Tibial artery (tissue), 4 donors: ENCODE data around the gene NTRK2.

Experiments used
- DNase-seq, 2 donors: peaks; one replicate each; pipeline ENCODE4 v3.0.0-alpha.2; 2019
- H3K27ac ChIP-seq, 2 donors: fragments of 200-600 bp; sonication (generic) in 1 of 2; 1 replicate in 1 of 2; 2 replicates in 1 of 2; pipeline ENCODE4 v1.5.1; 2018 to 2019; ENCODE audit warnings: mild to moderate bottlenecking in 1 of 2
- H3K27me3 ChIP-seq, 2 donors: fragments of 200-600 bp; sonication (generic) in 1 of 2; one replicate each; pipeline versions ENCODE4 v1.5.1 to v1.6.0; 2016 to 2019
- H3K36me3 ChIP-seq, 3 donors: fragments of 200-600 bp; sonication (generic) in 2 of 3; one replicate each; pipeline ENCODE4 v1.5.1; 2016 to 2019; ENCODE audit warnings: mild to moderate bottlenecking in 2 of 3
- H3K4me1 ChIP-seq, 4 donors: fragments of 200-600 bp; sonication (generic) in 2 of 4; 1 replicate in 3 of 4; 2 replicates in 1 of 4; pipeline ENCODE4 v1.5.1; 2016 to 2019
- H3K4me3 ChIP-seq, 2 donors: fragments of 200-600 bp; sonication (generic) in 1 of 2; 1 replicate in 1 of 2; 2 replicates in 1 of 2; pipeline ENCODE4 v1.5.1; 2018 to 2019; ENCODE audit warnings: mild to moderate bottlenecking in 2 of 2
- H3K9me3 ChIP-seq, 3 donors: fragments of 200-600 bp; sonication (generic) in 1 of 3; one replicate each; pipeline ENCODE4 v1.5.1; 2016 to 2019
- intact Hi-C: fragments of 100-400 bp; cut with DNase I; formaldehyde crosslinking; loops from one replicate; pipeline ENCODE4 v1.15.0; 2023; ENCODE audit warnings: low total_unique reads
- TF ChIP-seq, protein P1 (sequence below), 2 experiments: fragments of 200-600 bp in 1 of 2; fragments of 450-650 bp in 1 of 2; IDR thresholded peaks; one replicate each; pipeline ENCODE4 v1.5.1; 2017 to 2019; ENCODE audit warnings: antibody characterized with exemption in 2 of 2, mild to moderate bottlenecking in 1 of 2, moderate library complexity in 1 of 2

The NTRK2 gene

DNA sequence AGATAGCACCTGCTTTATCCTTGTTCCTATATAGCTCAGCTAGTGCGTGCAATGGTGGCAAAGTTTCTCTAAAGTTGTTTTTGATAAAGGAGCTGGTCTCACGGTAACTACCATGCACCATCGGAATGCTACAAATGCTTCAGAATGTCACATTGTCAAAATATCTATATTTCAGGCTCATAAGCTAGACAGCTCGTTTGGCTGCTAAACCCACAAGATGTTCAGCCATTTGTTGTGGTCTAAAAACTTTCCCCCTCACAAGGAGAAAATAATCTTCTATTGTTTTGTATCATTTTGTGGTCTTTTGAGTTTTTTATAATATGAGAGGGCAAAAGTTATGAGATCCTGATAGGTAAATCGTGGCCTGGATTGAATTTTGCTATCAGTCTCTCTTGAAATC lies 137.9 kb downstream of the NTRK2 start:
- H3K36me3 ChIP-seq = no peaks in the 10 kb centered on the region
- H3K4me1 ChIP-seq = peaks cover 0 to 26% (median 6%) of the 10 kb centered on the region in 4 donors
- DNase-seq = no peak
- no peak overlapping the region for H3K4me3 ChIP-seq
- H3K27me3 ChIP-seq = no peaks in the 10 kb centered on the region
- H3K9me3 ChIP-seq = no peaks in the 10 kb centered on the region
- TF ChIP-seq, protein P1, sequence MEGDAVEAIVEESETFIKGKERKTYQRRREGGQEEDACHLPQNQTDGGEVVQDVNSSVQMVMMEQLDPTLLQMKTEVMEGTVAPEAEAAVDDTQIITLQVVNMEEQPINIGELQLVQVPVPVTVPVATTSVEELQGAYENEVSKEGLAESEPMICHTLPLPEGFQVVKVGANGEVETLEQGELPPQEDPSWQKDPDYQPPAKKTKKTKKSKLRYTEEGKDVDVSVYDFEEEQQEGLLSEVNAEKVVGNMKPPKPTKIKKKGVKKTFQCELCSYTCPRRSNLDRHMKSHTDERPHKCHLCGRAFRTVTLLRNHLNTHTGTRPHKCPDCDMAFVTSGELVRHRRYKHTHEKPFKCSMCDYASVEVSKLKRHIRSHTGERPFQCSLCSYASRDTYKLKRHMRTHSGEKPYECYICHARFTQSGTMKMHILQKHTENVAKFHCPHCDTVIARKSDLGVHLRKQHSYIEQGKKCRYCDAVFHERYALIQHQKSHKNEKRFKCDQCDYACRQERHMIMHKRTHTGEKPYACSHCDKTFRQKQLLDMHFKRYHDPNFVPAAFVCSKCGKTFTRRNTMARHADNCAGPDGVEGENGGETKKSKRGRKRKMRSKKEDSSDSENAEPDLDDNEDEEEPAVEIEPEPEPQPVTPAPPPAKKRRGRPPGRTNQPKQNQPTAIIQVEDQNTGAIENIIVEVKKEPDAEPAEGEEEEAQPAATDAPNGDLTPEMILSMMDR (IDR thresholded peaks at IDR 0.05) = no peak
- no peak overlapping the region for H3K27ac ChIP-seq
- intact Hi-C loops = no loop called here

DNA sequence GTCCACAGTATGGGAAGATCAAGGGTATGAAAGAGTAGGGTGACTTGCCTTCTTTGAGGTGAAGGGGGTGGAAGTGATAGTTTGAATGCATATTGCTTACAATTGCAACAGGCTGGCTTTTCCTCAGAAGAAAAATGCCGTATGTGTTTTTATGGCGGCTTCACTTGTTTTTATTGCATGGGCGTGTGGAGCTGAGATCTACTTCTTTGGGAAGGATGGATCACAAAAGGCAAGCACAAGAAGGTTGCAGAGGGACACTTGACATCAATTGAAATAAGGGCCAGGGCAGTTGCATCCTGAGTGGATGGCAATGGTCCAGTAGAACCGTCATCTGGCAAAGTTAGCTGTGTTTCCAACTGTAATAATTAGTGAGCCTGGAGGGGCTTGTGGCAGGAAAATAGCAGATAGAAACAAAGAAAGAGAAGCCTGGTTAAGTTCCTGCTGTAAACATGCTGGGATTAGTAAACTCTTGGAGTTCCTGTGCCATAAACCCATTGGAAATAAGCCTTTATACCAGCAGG lies 138.4 kb downstream of the NTRK2 start:
- Histone ChIP-seq H3K27me3 (no peaks in the 10 kb centered on the region), H3K9me3 (no peaks in the 10 kb centered on the region), H3K36me3 (no peaks in the 10 kb centered on the region), H3K4me1 (peaks cover 0 to 26% (median 6%) of the 10 kb centered on the region in 4 donors), H3K4me3 (no peak overlapping the region), H3K27ac (no peak overlapping the region)
- TF ChIP-seq, protein P1 (IDR thresholded peaks at IDR 0.05) = no peak
- intact Hi-C loops = no loop called here
- no peak for DNase-seq

DNA sequence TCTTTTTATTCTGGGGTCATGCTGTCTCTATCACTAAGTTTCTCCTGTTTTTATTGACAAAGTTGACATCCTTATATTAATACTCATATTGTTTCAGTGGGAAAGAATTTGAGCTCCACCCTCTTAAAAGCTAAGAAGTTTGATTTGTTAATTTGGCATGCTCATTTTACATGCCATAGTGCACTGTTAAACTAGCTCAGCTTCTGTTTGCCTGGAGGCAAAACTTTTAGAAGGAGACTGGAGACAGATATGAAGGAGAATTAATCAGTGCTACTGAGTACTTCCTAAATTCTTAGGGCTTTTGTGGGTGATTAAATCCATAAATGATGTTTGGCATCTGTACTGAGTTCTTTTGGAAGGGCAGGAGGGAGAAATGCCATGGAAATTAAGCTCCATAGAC lies 138.9 kb downstream of the NTRK2 start:
- TF ChIP-seq, protein P1 (IDR thresholded peaks at IDR 0.05) = no peak
- Histone ChIP-seq H3K4me3 (no peak overlapping the region), H3K27ac (no peak overlapping the region), H3K4me1 (peaks cover 0 to 26% (median 6%) of the 10 kb centered on the region in 4 donors), H3K9me3 (no peaks in the 10 kb centered on the region), H3K36me3 (no peaks in the 10 kb centered on the region), H3K27me3 (no peaks in the 10 kb centered on the region)
- intact Hi-C loops = no loop called here
- DNase-seq = no peak

DNA sequence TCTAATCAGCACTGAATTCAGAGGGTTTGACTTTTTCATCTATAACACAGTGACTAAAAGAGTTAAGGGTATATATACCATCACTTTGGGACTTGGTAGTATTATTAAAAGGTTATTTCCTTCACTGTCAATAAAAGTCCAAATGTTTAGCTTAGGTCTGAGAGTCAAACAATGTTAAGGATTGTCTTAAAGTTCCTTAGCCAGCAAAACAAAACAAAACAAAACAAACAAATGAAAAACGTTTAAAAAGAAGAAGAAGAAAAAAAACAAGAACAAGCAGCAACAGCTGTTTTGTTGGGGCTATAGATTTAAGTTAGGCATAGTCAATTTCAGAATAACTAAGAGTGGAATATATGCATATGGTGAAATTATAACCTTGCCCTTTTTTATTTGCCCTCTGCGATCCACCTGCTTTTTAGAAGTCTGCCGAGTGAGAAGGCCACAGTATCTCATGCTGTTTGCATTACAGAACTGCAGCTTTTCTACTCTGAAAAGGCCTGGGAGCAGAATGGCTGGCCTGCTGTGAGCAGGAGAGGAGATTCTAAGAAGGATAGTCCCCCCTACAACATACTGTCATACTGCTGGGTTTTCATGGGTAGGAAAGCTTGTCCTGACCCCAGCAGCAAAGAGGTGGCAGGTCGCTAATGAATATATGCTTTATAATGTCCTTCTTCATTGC lies 141.7 kb downstream of the NTRK2 start:
- Histone ChIP-seq H3K27ac (no peak overlapping the region), H3K9me3 (no peaks in the 10 kb centered on the region), H3K4me3 (no peak overlapping the region), H3K27me3 (no peaks in the 10 kb centered on the region), H3K36me3 (no peaks in the 10 kb centered on the region), H3K4me1 (peaks cover 0 to 8% (median 4%) of the 10 kb centered on the region in 4 donors)
- DNase-seq = no peak
- intact Hi-C loops = no loop called here
- TF ChIP-seq, protein P1 (IDR thresholded peaks at IDR 0.05) = no peak

DNA sequence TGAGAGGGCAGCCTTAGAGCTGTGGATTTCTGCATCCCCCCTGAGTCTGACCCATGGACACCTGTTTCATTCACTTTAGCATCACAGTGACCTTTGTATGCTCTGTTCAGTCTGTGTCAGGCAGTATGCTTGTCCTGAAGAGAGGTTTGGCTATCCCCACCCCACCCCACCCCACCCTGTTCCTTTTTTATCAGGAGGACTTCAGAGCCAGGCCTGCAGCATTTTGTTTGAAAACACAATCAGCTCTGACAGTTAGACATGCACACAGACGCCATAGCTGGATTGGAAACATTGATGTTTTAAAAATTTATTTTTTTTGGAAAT lies 142.2 kb downstream of the NTRK2 start:
- no peak for DNase-seq
- H3K36me3 ChIP-seq = no peaks in the 10 kb centered on the region
- H3K27ac ChIP-seq = no peak overlapping the region
- H3K4me3 ChIP-seq = no peak overlapping the region
- TF ChIP-seq, protein P1 (IDR thresholded peaks at IDR 0.05) = no peak
- no peaks in the 10 kb centered on the region for H3K27me3 ChIP-seq
- intact Hi-C loops = no loop called here
- H3K4me1 ChIP-seq = peaks cover 0 to 8% (median 4%) of the 10 kb centered on the region in 4 donors
- no peaks in the 10 kb centered on the region for H3K9me3 ChIP-seq
